Fibroblast of skin of left biceps (primary cell): ENCODE results near the gene FAM162B.
"Not testable (repeated sequence)": the region's sequence is repeated elsewhere in the genome, so short reads cannot be mapped to it uniquely, and the experiment has no call there.

Source experiments
- DNase-seq, 2 experiments: peaks; one replicate each; pipeline ENCODE4 v3.0.0-alpha.2; 2013; ENCODE audit warnings: low read depth in 2 of 2

The FAM162B gene

DNA sequence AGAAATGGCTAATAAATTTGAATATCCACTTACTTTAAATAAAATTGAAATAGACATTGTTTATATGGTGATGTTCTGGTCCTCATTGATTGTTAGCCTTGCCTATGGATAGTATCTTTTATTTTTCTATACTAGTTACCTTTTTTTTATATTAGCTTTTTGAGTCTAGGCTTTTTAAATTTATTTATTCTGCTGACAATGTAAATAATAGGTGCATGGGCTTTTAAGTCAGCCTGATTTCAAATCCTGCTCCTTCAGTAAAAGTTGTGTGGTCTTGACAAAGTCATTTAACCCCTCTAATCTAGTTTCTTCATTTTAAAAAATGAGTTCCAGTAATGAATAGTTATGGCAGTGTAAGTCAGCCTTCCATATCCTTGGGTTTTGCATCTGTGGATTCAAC, 38.6 kb downstream of the FAM162B start:
- DNase-seq, result no peak

DNA sequence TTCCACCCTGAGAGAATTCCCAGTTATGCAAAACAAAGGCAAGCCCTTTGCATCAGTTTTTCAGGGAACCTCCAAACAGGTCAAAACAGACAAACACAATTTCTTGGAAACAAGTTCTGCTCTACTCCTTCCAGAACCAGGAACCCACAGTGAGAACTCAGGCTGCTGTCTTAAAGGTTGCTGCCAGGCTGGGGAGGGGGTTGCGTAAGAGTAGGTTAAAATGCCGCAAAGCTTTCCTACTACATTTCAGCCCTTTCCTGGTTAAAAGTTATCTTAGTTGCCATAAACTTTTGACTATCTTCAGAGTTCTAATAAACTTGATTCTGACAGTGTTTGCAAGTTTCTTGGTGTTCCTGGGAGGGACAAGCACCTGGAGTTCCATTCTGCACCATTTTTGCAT, 50.8 kb downstream of the FAM162B start:
- DNase-seq, result no peak

DNA sequence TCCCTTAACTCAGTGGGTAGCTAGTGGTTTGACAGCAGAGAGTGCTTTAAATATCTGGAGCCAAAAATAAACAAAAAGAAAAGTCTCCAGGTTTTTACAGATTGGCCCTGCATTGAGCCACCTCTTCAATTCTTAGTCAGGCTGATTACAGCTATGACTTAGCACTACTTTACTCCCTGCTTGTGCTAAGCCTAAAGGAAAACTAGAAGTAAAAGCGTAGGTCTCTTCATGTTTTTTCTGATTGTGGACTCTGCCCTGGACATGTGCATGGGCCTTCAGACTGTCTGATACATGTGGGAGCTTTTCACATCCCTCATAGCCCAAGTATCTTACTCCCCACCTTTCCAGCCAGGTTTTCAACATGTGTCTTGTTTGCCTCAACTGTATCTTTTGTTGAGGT, 51.2 kb downstream of the FAM162B start:
- DNase-seq, result no peak

DNA sequence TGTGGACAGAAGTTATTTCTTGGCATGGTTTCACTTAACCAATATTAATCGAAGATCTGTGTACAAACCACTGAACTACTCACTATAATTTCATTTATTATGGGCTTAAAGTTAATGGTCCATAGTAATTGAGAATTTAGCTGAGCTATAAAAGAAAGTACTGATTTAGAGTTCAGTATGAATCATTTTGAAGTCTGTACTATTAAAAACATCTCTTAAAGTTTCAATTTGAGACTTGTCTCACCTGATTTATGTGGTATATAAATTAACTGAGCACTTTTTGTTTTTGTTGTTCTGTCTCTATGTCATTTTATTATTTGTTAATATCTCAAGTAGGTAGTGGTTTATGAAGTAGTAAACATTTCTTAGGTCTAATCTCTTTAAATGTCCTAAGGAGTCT, 59.6 kb downstream of the FAM162B start:
- no peak for DNase-seq

DNA sequence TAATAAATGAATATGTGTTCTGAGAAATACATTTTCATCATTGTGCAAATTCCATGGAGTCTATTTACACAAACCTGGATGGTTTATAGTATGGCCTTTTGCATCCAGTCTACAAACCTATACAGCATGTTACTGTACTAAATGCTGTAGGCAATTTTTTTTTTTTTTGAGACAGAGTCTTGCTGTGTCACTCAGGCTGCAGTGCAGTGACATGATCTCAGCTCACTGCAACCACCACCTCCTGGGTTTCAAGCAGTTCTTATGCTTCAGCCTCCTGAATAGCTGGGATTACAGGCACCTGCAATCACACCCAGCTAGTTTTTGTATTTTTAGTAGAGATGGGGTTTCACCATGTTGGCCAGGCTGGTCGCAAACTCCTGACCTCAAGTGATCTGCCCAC, 61.6 kb downstream of the FAM162B start:
- DNase-seq, result not testable (repeated sequence)
